GM23338 (cell line): ENCODE data around the gene CRABP1.

Experiments used
- CTCF ChIP-seq, 2 experiments: fragments of 200-600 bp in 1 of 2; sonication (generic) in 1 of 2; conservative IDR thresholded peaks; 2 replicates each; pipeline versions ENCODE4 v1.5.1 to v1.6.1; 2016 to 2017; ENCODE audit warnings: antibody characterized with exemption in 2 of 2, low read depth in 2 of 2, mild to moderate bottlenecking in 2 of 2, moderate library complexity in 1 of 2
- POLR2AphosphoS5 ChIP-seq: IDR thresholded peaks from 2 replicates; pipeline ENCODE4 v1.6.1; 2016; ENCODE audit warnings: antibody characterized with exemption, low read depth
- REST ChIP-seq: IDR thresholded peaks from one replicate; pipeline ENCODE4 v1.6.1; 2018; ENCODE audit warnings: antibody characterized with exemption; ENCODE audit not compliant: unreplicated experiment

GRCh38 chr15:78299101-78299930 is 40.8 kb upstream of the CRABP1 start, which contains the start of gene SKIC8:
- TF ChIP-seq CTCF (conservative IDR thresholded peaks at IDR 0.05; ENCODE audit: low read depth in 2 of 2) (0 out of 4 replicates have a peak, but pooled peaks of 1 of the 2 experiments have one; percentile 11), REST (peak; percentile 9), POLR2AphosphoS5 (peak; percentile 88)
